Activated CD8-positive, alpha-beta memory T cell treated with anti-CD3 and anti-CD28 coated beads, Interleukin-2, amount 50 U/mL, for 48 hours (primary cell): ENCODE measurements around the gene KRT80.

Experiments used
- DNase-seq: peaks from one replicate; pipeline ENCODE4 v3.0.0-alpha.2; 2020

Gene KRT80

DNA sequence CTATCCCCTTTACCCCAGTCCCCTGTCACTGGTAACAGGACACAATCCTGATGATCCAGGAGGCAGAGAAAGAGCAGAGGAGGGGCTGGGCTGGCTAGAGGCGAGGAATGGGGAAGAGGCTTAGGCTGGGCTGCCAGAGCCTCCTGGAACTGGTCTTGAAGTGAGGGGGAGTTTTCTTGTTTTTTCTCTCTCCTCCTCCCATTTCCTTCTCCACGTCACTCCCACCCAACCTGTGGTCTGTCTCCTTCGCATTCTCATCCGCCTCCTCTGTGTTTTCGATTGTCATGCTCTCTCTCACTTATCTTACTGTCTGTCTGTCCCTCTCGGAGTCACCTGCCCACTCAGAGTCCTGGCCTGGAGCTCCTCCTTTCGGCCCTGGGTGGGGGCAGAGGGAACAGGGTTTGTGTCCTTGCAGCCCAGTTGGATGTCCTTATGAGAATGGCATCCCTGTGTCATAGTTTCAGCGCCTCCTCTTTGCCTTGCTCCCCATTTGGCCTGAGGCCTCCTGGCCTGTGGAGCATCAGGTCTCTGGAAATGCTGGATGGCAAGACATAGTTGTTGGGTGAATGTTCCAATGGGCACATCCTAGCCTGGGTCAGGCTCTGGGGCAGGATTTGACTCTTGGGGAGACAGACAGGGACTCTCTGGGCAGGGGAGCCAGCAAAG is 3.4 kb upstream of the KRT80 start:
- DNase-seq, result no peak

DNA sequence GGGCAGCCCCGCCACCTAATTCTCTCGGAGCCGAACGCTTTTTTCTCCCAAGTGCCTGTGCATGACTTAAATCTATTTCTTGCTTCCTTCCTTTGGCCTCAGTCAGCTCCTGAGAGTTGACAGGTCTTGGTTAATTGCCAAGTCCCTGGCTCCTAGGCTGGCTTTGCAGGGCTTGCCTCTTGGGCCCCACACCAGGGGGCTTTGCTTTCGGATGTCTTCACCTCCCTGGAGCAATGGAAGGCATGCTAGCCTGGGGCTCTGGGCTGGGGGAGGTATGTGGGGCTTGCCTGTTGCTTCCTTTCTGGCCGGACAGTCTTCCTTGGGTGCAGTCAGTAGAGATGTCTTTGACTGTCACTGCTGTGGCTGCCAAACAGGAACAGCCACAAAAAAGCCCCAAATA is 2.2 kb upstream of the KRT80 start:
- no peak for DNase-seq

- no peak for DNase-seq
Observed at GRCh38 chr12:52193532-52193931, 1.7 kb upstream of the KRT80 start.

GRCh38 chr12:52190860-52191729 is 719 bp downstream of the KRT80 start:
- DNase-seq, result no peak

DNA sequence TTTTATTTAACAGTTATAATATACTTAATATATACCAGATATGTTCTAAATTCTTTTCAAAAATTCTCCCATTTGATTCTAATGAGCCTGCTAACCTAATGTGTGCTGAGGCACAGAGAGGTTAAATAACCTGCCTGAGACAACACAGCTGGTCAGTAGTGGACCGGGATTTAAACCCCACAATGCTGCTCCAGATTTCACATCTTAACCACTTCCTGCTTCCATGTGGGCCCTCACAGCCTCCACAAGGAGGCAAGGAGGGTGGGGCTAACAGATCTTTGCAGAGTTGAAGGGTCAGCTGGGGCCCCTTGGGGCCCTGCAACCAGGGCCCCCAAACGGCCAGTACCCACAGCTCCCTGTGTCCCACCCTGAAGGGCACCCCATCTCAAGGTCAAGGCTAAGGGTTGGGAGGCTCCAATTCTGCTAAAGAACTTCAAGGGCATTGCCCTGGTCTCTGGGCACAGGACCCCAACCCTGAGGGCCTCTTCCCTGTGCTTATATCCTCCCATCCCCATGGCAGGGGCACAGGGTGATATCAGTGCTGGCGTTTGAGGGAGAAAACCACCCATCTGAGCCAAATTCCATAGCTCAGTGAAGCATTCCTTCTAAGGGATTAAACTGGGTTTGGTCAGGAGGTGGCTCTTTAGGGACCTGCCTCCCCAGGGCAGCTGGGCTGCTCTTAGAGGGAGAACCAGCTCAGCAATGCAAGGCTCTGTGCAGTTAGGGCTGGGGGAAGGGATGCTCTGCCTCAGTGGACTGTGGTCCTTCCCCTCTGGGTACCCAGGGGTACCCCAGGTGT is 2.2 kb downstream of the KRT80 start:
- no peak for DNase-seq

DNA sequence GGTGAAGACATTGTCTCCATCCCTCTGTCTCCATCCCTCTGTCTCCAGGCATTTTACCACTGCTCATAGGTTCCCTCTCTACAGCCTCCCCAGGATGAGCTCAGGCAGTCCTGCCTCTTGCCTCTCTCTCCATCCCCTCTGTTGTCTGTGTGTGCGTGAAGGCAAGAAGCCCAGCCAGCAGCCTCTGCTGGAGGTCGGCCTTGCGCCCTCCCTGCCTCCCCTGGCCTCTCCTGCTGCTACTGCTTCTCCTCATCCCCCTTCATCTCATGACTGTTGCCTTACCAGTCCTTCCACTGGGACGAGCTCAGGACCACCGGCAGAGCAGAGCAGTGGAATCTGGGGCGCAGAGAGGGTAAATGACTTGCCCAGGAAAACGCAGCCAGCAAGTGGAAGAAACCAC is 3.2 kb downstream of the KRT80 start:
- no peak for DNase-seq

GRCh38 chr12:52187640-52188039 is 4.2 kb downstream of the KRT80 start:
- no peak for DNase-seq

DNA sequence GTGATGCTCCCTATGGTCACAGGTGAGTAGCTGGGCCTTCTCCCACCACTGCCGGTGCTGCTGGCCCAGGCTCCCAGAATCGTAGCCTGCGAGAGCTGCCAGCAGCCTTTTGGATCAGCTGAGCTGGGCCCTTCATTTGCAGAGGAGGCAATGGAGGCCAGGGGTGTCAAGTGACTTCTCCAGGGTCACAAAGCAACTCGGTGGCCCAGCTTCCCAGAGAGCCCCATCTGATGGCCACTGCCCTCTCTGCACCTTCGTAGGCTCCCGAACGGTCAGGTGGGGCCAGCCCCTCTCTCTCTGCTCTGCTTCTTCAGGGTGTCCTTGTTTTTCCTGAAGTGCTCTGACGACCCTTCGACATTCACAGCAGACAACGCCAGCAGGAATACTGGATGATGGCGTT is 4.6 kb downstream of the KRT80 start:
- DNase-seq, result no peak

GRCh38 chr12:52186118-52186840 is 5.5 kb downstream of the KRT80 start:
- DNase-seq, result no peak

GRCh38 chr12:52185400-52185967 is 6.3 kb downstream of the KRT80 start:
- DNase-seq, result no peak

GRCh38 chr12:52184813-52185212 is 7.0 kb downstream of the KRT80 start:
- DNase-seq, result no peak

GRCh38 chr12:52183971-52184370 is 7.8 kb downstream of the KRT80 start:
- no peak for DNase-seq

DNA sequence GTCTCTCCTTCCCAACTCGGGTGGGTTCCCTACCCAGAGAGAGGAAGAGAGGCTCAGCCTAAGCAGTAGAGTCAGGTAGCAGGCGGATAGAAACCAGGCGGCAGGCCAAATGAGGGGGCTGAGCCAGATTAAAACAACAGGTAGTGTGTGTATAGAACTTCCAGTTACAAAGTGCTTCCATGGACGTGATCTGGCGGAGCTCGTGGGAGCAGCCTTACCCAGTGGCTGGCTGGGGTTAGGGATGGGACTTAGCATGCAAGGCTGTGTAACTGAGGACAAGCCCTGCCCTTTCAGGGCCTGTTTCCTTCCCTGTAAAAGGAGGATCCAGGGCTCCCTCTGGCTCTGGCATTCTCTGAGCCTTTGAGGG is 8.3 kb downstream of the KRT80 start:
- DNase-seq, result no peak

DNA sequence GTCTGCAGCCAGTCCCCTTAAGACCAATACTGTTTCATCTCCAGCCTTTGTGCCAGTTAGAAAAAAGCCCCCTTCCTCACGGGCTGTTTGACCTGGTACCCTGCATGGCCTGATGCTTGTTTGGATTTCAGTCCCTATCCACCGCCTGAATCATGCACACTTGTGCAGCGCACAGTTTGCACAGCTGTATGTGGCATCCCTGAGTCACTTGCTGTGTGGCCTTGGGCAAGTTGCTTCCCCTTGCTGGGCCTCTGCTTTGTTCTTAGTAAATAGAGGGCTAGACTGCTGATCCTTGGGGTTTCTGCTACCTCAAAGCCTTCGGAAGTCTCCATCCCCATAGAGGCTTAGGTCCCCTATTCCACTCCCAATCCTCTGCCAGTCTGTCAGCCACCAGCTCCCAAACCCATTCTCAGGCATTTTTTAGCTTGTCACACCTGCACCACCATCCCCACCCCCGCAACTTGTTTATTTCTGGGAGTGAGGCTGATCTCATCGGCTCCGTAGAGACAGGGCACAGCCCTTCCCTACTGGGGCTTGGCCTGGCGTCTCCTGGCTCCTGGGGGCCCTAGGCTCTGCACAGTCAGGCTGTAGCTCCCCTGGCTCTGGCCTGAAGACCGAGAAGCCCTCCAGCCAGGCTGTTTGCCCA is 8.8 kb downstream of the KRT80 start:
- DNase-seq, result no peak

GRCh38 chr12:52182384-52182783 is 9.4 kb downstream of the KRT80 start:
- no peak for DNase-seq

DNA sequence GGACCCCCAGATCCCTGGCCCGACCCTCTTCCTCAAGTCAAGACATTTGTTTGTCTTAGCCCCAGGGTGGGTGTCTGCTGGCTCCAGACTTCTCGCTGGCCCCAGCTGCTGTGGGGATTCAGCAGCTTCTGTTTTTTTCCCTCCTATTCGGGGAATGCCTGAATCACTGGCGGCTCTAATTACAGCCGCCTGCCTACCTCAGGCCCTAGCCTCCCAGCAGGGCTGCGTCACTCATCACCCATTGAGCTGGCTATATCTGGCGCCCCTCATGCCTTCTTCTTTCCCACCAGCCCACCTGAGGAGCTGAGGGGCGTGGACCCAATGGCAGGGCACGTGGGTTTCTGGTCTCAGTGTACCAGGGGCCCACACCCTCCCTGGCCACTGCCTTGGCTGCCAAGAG is 10.1 kb downstream of the KRT80 start:
- no peak for DNase-seq

- no peak for DNase-seq
Observed at GRCh38 chr12:52180971-52181628, 10.7 kb downstream of the KRT80 start.

DNA sequence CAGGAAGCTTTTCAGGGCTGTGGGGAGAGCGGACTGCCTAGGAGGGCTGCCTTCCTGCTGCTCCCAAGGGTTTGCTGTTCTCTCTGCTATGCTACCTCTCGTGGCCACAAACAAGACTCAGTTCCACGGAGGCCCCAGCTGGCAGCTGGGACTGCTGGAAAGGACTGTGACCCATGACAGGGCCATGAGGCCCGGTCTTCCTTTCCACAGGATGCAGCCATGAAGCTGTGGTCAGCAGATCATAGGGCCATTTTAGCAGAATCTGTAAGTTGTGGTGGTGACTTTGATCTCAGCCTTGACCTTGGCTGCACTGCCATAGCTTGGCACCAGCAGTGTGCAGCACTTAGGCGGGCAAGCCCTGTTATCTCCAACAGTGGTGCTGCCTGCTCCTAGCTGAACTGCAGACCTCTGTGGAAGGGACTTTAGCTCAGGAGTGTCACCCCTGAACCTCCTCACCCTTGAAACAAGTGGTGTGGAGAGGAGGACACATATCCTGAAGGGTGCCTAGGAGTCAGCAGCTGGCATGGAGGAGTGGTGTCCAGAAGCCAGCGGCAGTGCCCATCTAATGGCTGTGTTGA is 12.3 kb downstream of the KRT80 start:
- no peak for DNase-seq

- DNase-seq, result no peak
Observed at GRCh38 chr12:52178984-52179383, 12.8 kb downstream of the KRT80 start.

GRCh38 chr12:52178443-52178842 is 13.4 kb downstream of the KRT80 start:
- no peak for DNase-seq
